Stomach (tissue), 4 donors: ENCODE measurements around the gene AKAP13.

Experiments
- POLR2A ChIP-seq, 4 donors: fragments of 450-650 bp; IDR thresholded peaks; one replicate each; pipeline ENCODE4 v1.6.1; 2016; ENCODE audit warnings: antibody characterized with exemption in 4 of 4, control low read depth in 2 of 4, mild to moderate bottlenecking in 1 of 4, moderate library complexity in 1 of 4
- POLR2AphosphoS5 ChIP-seq, 3 donors: sonication (generic); formaldehyde crosslinking; IDR thresholded peaks; one replicate each; pipeline ENCODE4 v1.6.1; 2016; ENCODE audit warnings: antibody characterized with exemption in 3 of 3
- TF ChIP-seq, protein P1 (sequence below), 7 experiments: fragments of 450-650 bp in 4 of 7; fragments of 200-600 bp in 3 of 7; sonication (generic) in 3 of 7; IDR thresholded peaks; one replicate each; pipeline ENCODE4 v1.5.1; 2016 to 2019; ENCODE audit warnings: antibody characterized with exemption in 7 of 7, control low read depth in 2 of 7, mild to moderate bottlenecking in 1 of 7

DNA sequence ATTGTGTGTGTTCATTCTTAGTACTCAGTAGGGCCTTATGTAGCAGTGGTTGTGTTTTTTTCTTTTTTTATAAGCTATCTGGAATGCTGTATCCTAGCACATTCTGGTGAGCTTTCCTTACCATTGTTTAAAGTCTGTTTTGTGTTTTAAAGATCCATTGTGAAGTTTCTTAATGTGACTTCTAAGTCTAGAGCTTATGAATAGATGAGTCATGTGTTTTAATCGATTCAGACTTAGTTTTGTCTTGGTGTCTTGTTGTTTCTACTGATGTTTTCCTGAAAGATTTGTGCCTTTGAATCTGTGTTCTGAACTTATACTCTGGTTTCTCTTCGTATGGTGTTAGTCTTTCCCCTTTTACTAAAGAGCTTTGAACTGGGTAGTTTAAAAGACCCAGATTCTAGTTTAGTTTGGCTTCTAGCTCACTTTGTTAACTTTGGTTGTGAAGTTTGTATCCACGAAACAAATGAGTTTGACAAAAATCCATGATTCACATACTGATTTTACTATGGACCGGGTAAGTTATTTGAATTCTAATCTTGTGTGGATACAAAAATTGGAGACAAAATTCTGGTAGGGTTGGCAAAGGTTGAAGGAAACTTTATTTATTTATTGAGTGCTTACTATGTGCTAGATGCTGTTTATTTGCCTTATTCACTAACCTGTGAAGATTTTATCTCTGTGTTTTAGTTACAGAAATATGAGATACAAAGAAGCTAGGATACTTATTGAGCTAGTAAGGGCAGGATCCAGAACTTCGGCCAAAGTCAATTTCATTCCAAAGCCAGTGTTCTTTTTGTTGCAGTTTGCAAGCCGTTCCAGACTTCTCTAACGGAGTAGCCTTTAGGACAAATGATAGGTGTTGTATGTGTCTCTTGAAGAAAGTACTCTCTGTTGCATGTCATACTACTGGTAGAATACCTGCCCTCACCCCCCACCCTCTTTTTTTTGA lies 24.8 kb downstream of the AKAP13 start:
- TF ChIP-seq, protein P1, sequence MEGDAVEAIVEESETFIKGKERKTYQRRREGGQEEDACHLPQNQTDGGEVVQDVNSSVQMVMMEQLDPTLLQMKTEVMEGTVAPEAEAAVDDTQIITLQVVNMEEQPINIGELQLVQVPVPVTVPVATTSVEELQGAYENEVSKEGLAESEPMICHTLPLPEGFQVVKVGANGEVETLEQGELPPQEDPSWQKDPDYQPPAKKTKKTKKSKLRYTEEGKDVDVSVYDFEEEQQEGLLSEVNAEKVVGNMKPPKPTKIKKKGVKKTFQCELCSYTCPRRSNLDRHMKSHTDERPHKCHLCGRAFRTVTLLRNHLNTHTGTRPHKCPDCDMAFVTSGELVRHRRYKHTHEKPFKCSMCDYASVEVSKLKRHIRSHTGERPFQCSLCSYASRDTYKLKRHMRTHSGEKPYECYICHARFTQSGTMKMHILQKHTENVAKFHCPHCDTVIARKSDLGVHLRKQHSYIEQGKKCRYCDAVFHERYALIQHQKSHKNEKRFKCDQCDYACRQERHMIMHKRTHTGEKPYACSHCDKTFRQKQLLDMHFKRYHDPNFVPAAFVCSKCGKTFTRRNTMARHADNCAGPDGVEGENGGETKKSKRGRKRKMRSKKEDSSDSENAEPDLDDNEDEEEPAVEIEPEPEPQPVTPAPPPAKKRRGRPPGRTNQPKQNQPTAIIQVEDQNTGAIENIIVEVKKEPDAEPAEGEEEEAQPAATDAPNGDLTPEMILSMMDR (IDR thresholded peaks at IDR 0.05): no peak
- TF ChIP-seq POLR2A (IDR thresholded peaks at IDR 0.05): no peak
- TF ChIP-seq POLR2AphosphoS5 (IDR thresholded peaks at IDR 0.05): no peak
